ENCODE measurements around the gene CFAP251. TPM values are rescaled to one million over a fixed set of nuclear protein-coding genes. Genes with fewer than 3 reads are reported as not detected.

CFAP251 gene
- total and polyA plus RNA-seq, 2 donors: 1.2 to 2.0 TPM

DNA sequence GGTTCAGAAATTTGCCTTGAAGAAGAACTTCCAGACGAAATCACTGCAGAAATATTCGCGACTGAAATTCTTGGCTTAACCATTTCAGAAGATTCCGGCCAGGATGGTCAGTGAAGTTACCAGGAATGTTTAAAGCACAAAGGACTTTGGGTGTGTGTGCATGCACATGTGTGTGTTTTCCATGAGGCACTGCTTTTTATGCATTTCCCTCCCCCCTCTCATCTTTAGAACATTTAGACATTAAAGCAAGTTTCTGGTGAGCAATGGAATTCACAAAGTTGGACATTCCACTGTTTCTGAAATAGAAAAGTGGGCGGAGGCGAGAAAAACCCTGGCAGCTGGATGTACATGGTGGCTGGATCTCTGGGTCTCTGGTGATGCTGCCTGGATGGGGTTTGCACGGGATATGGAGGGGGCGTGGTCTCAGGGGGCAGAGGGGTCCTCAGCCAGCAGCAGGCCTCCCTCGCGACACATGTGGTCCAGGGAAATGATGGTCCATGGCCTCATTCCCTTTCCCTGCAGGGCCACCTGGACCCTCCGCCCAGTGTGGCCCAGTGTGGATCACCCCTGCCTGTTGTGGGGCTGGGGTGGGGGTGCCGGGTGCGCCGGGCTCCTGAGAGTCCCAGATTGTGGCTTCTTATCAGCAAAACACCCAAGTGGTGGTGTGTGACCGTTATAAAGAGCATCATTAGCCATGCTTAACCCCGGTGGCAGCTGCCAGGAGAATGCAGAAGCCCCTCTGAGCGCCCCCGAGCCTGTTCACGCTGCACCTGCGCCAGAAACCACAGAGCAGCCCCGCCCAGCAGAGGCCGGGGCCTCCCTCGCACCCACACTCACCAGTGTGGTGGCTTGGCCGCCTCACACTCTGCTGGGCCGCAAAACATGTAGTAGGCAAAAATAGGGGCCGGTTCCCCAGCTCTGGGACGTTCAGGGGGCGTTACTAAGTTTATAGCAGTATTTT, 85.5 kb downstream of the CFAP251 start:
- WGBS: 19% methylated on average over 28 of the region's 28 CpGs
- peak in 5 of 9 donors; percentile 74 to 90 (median 79) for DNase-seq (ENCODE audit: low read depth in 6 of 9, low spot score in 9 of 9)
- peaks cover 0 to 15% of the 10 kb centered on the region in 2 donors for H3K9me3 ChIP-seq (ENCODE audit: control insufficient read depth in 2 of 2, insufficient read depth in 1 of 2, low read length in 1 of 2)
- H3K4me1 ChIP-seq (ENCODE audit: control insufficient read depth in 2 of 2, insufficient read depth in 2 of 2, low read length in 2 of 2): peaks cover 48 to 85% of the 10 kb centered on the region in 2 donors
- H3K27me3 ChIP-seq (ENCODE audit: control insufficient read depth in 2 of 2, insufficient read depth in 1 of 2, low read length in 1 of 2): no peaks in the 10 kb centered on the region
- H3K27ac ChIP-seq (ENCODE audit: low read depth in 1 of 2, low read length in 1 of 2): peak overlapping the region; percentile 67 to 90
- H3K4me3 ChIP-seq (ENCODE audit: low read length in 2 of 2): peak overlapping the region; percentile 43 to 46
- H3K36me3 ChIP-seq (ENCODE audit: control insufficient read depth in 2 of 2, insufficient read depth in 2 of 2, low read length in 1 of 2): peaks cover 7 to 15% of the 10 kb centered on the region in 2 donors

DNA sequence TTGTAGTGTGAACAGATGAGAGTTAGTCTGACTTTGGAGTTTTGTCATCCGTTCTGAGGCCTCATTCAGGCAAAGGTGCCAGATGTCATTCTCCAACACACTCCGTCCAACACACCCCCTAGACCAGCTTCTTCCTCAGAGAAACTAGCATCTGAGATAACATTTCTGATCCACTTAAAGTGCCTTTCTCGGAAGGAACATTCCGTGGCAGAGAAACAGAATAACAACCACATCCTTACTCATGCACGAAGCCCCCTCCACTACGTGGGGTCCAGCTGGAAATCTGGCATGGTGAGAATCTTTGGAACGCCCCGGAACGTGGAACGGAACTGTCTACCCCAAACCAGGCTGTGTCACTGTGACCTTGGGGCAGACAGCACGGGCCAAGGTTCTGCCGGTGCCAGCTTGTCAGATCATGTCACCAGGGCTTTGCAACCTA, 86.3 kb downstream of the CFAP251 start:
- Histone ChIP-seq H3K9me3 (ENCODE audit: control insufficient read depth in 2 of 2, insufficient read depth in 1 of 2, low read length in 1 of 2) (peaks cover 0 to 9% of the 10 kb centered on the region in 2 donors), H3K27me3 (ENCODE audit: control insufficient read depth in 2 of 2, insufficient read depth in 1 of 2, low read length in 1 of 2) (no peaks in the 10 kb centered on the region), H3K4me3 (ENCODE audit: low read length in 2 of 2) (peak overlapping the region; percentile 43 to 46), H3K27ac (ENCODE audit: low read depth in 1 of 2, low read length in 1 of 2) (peak overlapping the region; percentile 67 to 90), H3K36me3 (ENCODE audit: control insufficient read depth in 2 of 2, insufficient read depth in 2 of 2, low read length in 1 of 2) (peaks cover 7 to 13% of the 10 kb centered on the region in 2 donors), H3K4me1 (ENCODE audit: control insufficient read depth in 2 of 2, insufficient read depth in 2 of 2, low read length in 2 of 2) (peaks cover 54 to 92% of the 10 kb centered on the region in 2 donors)
- DNase-seq (ENCODE audit: low read depth in 6 of 9, low spot score in 9 of 9): no peak
- WGBS: 4% methylated on average over 12 of the region's 12 CpGs

- peaks cover 58 to 98% of the 10 kb centered on the region in 2 donors for H3K4me1 ChIP-seq (ENCODE audit: control insufficient read depth in 2 of 2, insufficient read depth in 2 of 2, low read length in 2 of 2)
- peaks cover 8 to 9% of the 10 kb centered on the region in 2 donors for H3K36me3 ChIP-seq (ENCODE audit: control insufficient read depth in 2 of 2, insufficient read depth in 2 of 2, low read length in 1 of 2)
- H3K4me3 ChIP-seq (ENCODE audit: low read length in 2 of 2): peak overlapping the region; percentile 43 to 46
- DNase-seq (ENCODE audit: low read depth in 6 of 9, low spot score in 9 of 9): peak in 1 of 9 donors; percentile 51
- WGBS: 52% methylated on average over 11 of the region's 11 CpGs
- H3K27ac ChIP-seq (ENCODE audit: low read depth in 1 of 2, low read length in 1 of 2): peak overlapping the region; percentile 67 to 90
- H3K27me3 ChIP-seq (ENCODE audit: control insufficient read depth in 2 of 2, insufficient read depth in 1 of 2, low read length in 1 of 2): no peaks in the 10 kb centered on the region
- peaks cover 0 to 6% of the 10 kb centered on the region in 2 donors for H3K9me3 ChIP-seq (ENCODE audit: control insufficient read depth in 2 of 2, insufficient read depth in 1 of 2, low read length in 1 of 2)
Measured at GRCh38 chr12:122005252-122005776, 86.9 kb downstream of the CFAP251 start.

- Histone ChIP-seq H3K36me3 (ENCODE audit: control insufficient read depth in 2 of 2, insufficient read depth in 2 of 2, low read length in 1 of 2) (peaks cover 7 to 8% of the 10 kb centered on the region in 2 donors), H3K27ac (ENCODE audit: low read depth in 1 of 2, low read length in 1 of 2) (peak overlapping the region; percentile 85 to 90), H3K4me1 (ENCODE audit: control insufficient read depth in 2 of 2, insufficient read depth in 2 of 2, low read length in 2 of 2) (peaks cover 58 to 89% of the 10 kb centered on the region in 2 donors), H3K9me3 (ENCODE audit: control insufficient read depth in 2 of 2, insufficient read depth in 1 of 2, low read length in 1 of 2) (peaks cover 0 to 6% of the 10 kb centered on the region in 2 donors), H3K27me3 (ENCODE audit: control insufficient read depth in 2 of 2, insufficient read depth in 1 of 2, low read length in 1 of 2) (no peaks in the 10 kb centered on the region), H3K4me3 (ENCODE audit: low read length in 2 of 2) (peak overlapping the region; percentile 20 to 46)
- 13% methylated on average over 24 of the region's 24 CpGs for WGBS
- DNase-seq (ENCODE audit: low read depth in 6 of 9, low spot score in 9 of 9): peak in 6 of 9 donors; percentile 73 to 91 (median 78)
Measured at GRCh38 chr12:122006186-122006926, 88.0 kb downstream of the CFAP251 start.

- no peaks in the 10 kb centered on the region for H3K27me3 ChIP-seq (ENCODE audit: control insufficient read depth in 2 of 2, insufficient read depth in 1 of 2, low read length in 1 of 2)
- peaks cover 0 to 5% of the 10 kb centered on the region in 2 donors for H3K36me3 ChIP-seq (ENCODE audit: control insufficient read depth in 2 of 2, insufficient read depth in 2 of 2, low read length in 1 of 2)
- H3K4me1 ChIP-seq (ENCODE audit: control insufficient read depth in 2 of 2, insufficient read depth in 2 of 2, low read length in 2 of 2): peaks cover 47 to 74% of the 10 kb centered on the region in 2 donors
- no peak overlapping the region for H3K4me3 ChIP-seq (ENCODE audit: low read length in 2 of 2)
- 88% methylated on average over 9 of the region's 9 CpGs for WGBS
- H3K27ac ChIP-seq (ENCODE audit: low read depth in 1 of 2, low read length in 1 of 2): no peak overlapping the region
- DNase-seq (ENCODE audit: low read depth in 6 of 9, low spot score in 9 of 9): no peak
- peaks cover 0 to 6% of the 10 kb centered on the region in 2 donors for H3K9me3 ChIP-seq (ENCODE audit: control insufficient read depth in 2 of 2, insufficient read depth in 1 of 2, low read length in 1 of 2)
Measured at GRCh38 chr12:122009741-122010140, 91.3 kb downstream of the CFAP251 start.

DNA sequence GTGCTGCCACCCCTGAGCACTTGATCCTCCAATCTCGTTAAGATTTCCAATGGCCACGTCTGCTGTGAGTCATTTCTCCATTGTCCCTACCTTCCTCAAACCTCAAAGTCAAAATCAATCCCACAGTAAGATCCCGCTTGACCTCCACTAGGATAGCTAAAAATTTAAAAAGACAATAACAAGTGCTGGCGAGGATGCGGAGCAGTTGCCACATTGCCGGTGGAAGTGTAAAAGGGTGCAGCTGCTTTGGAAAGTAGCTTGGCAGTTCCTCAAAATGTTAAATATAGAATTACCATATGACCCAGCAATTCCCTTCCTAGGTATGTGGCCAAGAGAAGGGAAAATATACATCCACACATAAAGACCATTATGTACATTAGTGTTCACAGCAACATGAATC, 93.8 kb downstream of the CFAP251 start:
- H3K4me1 ChIP-seq (ENCODE audit: control insufficient read depth in 2 of 2, insufficient read depth in 2 of 2, low read length in 2 of 2): peaks cover 34 to 52% of the 10 kb centered on the region in 2 donors
- 96% methylated on average over 6 of the region's 6 CpGs for WGBS
- H3K27ac ChIP-seq (ENCODE audit: low read depth in 1 of 2, low read length in 1 of 2): no peak overlapping the region
- H3K4me3 ChIP-seq (ENCODE audit: low read length in 2 of 2): no peak overlapping the region
- no peak for DNase-seq (ENCODE audit: low read depth in 6 of 9, low spot score in 9 of 9)
- peaks cover 0 to 3% of the 10 kb centered on the region in 2 donors for H3K9me3 ChIP-seq (ENCODE audit: control insufficient read depth in 2 of 2, insufficient read depth in 1 of 2, low read length in 1 of 2)
- H3K36me3 ChIP-seq (ENCODE audit: control insufficient read depth in 2 of 2, insufficient read depth in 2 of 2, low read length in 1 of 2): peaks cover 0 to 5% of the 10 kb centered on the region in 2 donors
- no peaks in the 10 kb centered on the region for H3K27me3 ChIP-seq (ENCODE audit: control insufficient read depth in 2 of 2, insufficient read depth in 1 of 2, low read length in 1 of 2)

DNA sequence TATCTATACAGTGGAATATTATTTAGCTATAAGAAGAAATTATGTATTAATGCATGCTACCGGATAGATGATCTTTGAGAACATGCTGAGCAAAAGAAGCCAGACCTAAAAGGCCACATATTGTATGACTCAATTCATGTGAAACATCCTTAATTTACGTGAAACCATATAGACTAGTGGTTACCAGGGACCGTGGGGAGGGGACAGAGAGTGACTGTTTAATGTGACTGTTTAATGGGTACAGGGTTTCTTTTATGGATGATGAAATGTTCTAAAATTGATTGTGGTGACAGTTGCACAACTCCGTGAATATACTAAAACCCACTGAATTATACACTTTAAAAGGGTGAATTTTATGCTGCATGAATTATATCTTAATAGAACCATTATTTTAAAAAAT, 94.7 kb downstream of the CFAP251 start:
- Histone ChIP-seq H3K4me1 (ENCODE audit: control insufficient read depth in 2 of 2, insufficient read depth in 2 of 2, low read length in 2 of 2) (peaks cover 25 to 45% of the 10 kb centered on the region in 2 donors), H3K27me3 (ENCODE audit: control insufficient read depth in 2 of 2, insufficient read depth in 1 of 2, low read length in 1 of 2) (no peaks in the 10 kb centered on the region), H3K36me3 (ENCODE audit: control insufficient read depth in 2 of 2, insufficient read depth in 2 of 2, low read length in 1 of 2) (peaks cover 0 to 5% of the 10 kb centered on the region in 2 donors), H3K4me3 (ENCODE audit: low read length in 2 of 2) (no peak overlapping the region), H3K27ac (ENCODE audit: low read depth in 1 of 2, low read length in 1 of 2) (no peak overlapping the region), H3K9me3 (ENCODE audit: control insufficient read depth in 2 of 2, insufficient read depth in 1 of 2, low read length in 1 of 2) (peaks cover 0 to 6% of the 10 kb centered on the region in 2 donors)
- no peak for DNase-seq (ENCODE audit: low read depth in 6 of 9, low spot score in 9 of 9)
- WGBS: 96% methylated on average over 4 of the region's 4 CpGs

- H3K36me3 ChIP-seq (ENCODE audit: control insufficient read depth in 2 of 2, insufficient read depth in 2 of 2, low read length in 1 of 2): peaks cover 0 to 5% of the 10 kb centered on the region in 2 donors
- no peaks in the 10 kb centered on the region for H3K27me3 ChIP-seq (ENCODE audit: control insufficient read depth in 2 of 2, insufficient read depth in 1 of 2, low read length in 1 of 2)
- peaks cover 1 to 13% of the 10 kb centered on the region in 2 donors for H3K9me3 ChIP-seq (ENCODE audit: control insufficient read depth in 2 of 2, insufficient read depth in 1 of 2, low read length in 1 of 2)
- H3K27ac ChIP-seq (ENCODE audit: low read depth in 1 of 2, low read length in 1 of 2): peak overlapping the region in 1 of 2 donors; percentile 34
- peaks cover 20 to 40% of the 10 kb centered on the region in 2 donors for H3K4me1 ChIP-seq (ENCODE audit: control insufficient read depth in 2 of 2, insufficient read depth in 2 of 2, low read length in 2 of 2)
- 76% methylated on average over 19 of the region's 19 CpGs for WGBS
- DNase-seq (ENCODE audit: low read depth in 6 of 9, low spot score in 9 of 9): peak in 1 of 9 donors; percentile 58
- H3K4me3 ChIP-seq (ENCODE audit: low read length in 2 of 2): no peak overlapping the region
Measured at GRCh38 chr12:122013791-122014590, 95.6 kb downstream of the CFAP251 start.
